ENCODE results near the gene SERPINE3. TPM values are rescaled to one million over a fixed set of nuclear protein-coding genes. Genes with fewer than 3 reads are reported as not detected.

SERPINE3 gene
- total RNA-seq, 1 experiment from 2014 or later: 0.59 TPM

DNA sequence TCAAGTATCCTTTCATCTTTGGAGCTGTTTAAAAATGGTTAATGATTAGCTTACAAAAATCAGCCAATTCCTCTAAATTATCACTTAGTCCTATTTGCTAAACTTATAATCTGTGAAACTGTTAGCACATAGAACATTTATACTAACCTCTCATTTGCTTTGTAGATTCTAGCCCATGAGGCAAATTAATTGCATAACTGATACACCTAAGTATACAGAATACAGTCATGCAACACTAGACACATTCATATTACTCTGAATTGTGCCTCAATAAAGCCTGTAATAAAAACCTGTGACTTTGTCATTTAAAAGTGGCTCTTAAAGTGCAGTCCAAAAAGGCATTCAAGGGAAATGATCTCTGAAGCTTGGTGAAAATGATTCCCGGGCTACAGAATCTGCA is 21.0 kb downstream of the SERPINE3 start:
- ATAC-seq: no peak
- Mint-ChIP-seq H3K4me3 (no peak overlapping the region), H3K36me3 (peaks cover 10% of the 10 kb centered on the region), H3K27me3 (ENCODE audit: low read depth) (no peaks in the 10 kb centered on the region), H3K9me3 (no peaks in the 10 kb centered on the region), H3K27ac (peak overlapping the region; percentile 44), H3K4me1 (peaks cover 35% of the 10 kb centered on the region)
- TF ChIP-seq SMAD3 (CRISPR knock-in tag; IDR thresholded peaks at IDR 0.05; ENCODE audit: borderline replicate concordance) (no peak), ATF1 (CRISPR knock-in tag; IDR thresholded peaks at IDR 0.05) (no peak), ZNF423 (CRISPR knock-in tag; IDR thresholded peaks at IDR 0.05) (no peak), ZNF512 (CRISPR knock-in tag; IDR thresholded peaks at IDR 0.05; ENCODE audit: borderline replicate concordance) (no peak), IRF1 (CRISPR knock-in tag; IDR thresholded peaks at IDR 0.05) (no peak), PRDM15 (CRISPR knock-in tag; IDR thresholded peaks at IDR 0.05) (no peak), SOX15 (CRISPR knock-in tag; IDR thresholded peaks at IDR 0.05) (no peak), NFATC4 (CRISPR knock-in tag; IDR thresholded peaks at IDR 0.05) (no peak), ZNF425 (CRISPR knock-in tag; conservative IDR thresholded peaks at IDR 0.05) (no peak), JAZF1 (CRISPR knock-in tag; IDR thresholded peaks at IDR 0.05) (no peak), NR3C1 (CRISPR knock-in tag; conservative IDR thresholded peaks at IDR 0.05; ENCODE audit: low read depth) (no peak), FOXJ3 (CRISPR knock-in tag; IDR thresholded peaks at IDR 0.05; ENCODE audit: borderline replicate concordance) (no peak), GTF2I (CRISPR knock-in tag; conservative IDR thresholded peaks at IDR 0.05) (no peak)
- TF ChIP-seq, protein P1, sequence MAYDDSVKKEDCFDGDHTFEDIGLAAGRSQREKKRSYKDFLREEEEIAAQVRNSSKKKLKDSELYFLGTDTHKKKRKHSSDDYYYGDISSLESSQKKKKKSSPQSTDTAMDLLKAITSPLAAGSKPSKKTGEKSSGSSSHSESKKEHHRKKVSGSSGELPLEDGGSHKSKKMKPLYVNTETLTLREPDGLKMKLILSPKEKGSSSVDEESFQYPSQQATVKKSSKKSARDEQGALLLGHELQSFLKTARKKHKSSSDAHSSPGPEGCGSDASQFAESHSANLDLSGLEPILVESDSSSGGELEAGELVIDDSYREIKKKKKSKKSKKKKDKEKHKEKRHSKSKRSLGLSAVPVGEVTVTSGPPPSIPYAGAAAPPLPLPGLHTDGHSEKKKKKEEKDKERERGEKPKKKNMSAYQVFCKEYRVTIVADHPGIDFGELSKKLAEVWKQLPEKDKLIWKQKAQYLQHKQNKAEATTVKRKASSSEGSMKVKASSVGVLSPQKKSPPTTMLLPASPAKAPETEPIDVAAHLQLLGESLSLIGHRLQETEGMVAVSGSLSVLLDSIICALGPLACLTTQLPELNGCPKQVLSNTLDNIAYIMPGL (CRISPR knock-in tag; IDR thresholded peaks at IDR 0.05): no peak
- TF ChIP-seq, protein P2, sequence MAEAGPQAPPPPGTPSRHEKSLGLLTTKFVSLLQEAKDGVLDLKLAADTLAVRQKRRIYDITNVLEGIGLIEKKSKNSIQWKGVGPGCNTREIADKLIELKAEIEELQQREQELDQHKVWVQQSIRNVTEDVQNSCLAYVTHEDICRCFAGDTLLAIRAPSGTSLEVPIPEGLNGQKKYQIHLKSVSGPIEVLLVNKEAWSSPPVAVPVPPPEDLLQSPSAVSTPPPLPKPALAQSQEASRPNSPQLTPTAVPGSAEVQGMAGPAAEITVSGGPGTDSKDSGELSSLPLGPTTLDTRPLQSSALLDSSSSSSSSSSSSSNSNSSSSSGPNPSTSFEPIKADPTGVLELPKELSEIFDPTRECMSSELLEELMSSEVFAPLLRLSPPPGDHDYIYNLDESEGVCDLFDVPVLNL (CRISPR knock-in tag; IDR thresholded peaks at IDR 0.05; ENCODE audit: borderline replicate concordance, low read depth): no peak
- TF ChIP-seq, protein P3, sequence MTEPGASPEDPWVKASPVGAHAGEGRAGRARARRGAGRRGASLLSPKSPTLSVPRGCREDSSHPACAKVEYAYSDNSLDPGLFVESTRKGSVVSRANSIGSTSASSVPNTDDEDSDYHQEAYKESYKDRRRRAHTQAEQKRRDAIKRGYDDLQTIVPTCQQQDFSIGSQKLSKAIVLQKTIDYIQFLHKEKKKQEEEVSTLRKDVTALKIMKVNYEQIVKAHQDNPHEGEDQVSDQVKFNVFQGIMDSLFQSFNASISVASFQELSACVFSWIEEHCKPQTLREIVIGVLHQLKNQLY (CRISPR knock-in tag; IDR thresholded peaks at IDR 0.05): no peak
- TF ChIP-seq, protein P4, sequence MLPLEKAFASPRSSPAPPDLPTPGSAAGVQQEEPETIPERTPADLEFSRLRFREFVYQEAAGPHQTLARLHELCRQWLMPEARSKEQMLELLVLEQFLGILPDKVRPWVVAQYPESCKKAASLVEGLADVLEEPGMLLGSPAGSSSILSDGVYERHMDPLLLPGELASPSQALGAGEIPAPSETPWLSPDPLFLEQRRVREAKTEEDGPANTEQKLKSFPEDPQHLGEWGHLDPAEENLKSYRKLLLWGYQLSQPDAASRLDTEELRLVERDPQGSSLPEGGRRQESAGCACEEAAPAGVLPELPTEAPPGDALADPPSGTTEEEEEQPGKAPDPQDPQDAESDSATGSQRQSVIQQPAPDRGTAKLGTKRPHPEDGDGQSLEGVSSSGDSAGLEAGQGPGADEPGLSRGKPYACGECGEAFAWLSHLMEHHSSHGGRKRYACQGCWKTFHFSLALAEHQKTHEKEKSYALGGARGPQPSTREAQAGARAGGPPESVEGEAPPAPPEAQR (CRISPR knock-in tag; IDR thresholded peaks at IDR 0.05): no peak
- ChIA-PET POLR2A (no interaction called here), CTCF (interaction anchor here (0.7 to 2.0 kb wide), 2 partner anchors 36 to 74 kb away, joined by 4 to 8 read pairs; no protein-coding TSS in a partner anchor)
- no peak for DNase-seq (ENCODE audit: low spot score)

Data from WTC11 (cell line).